HepG2 (cell line): ENCODE data around the gene TLE1. TPM values are rescaled to one million over a fixed set of nuclear protein-coding genes. Genes with fewer than 3 reads are reported as not detected.

Experiments
- ATAC-seq: fragments of 200-7000 bp; cut with Tn5 transposase; 3 replicates; pipeline ENCODE4 v1.9.1; 2020; ENCODE audit warnings: mild to moderate bottlenecking, moderate library complexity
- BruUV-seq: library from RNA; stranded (reverse); fragments of 400-500 nt; replicated peaks from 2 replicates; lab custom pipeline; 2021; lab: Mats Ljungman, UMichigan
- CTCF ChIA-PET: fragments of 300-600 bp; formaldehyde crosslinking; extraction: SDS; loops from one replicate; lab custom pipeline; 2021; ENCODE audit warnings: low total read pairs, inconsistent platforms, low intra/inter-chr PET ratio; lab: Yijun Ruan, JAX
- POLR2A ChIA-PET: fragments of 350-600 bp; sonication (Branson Sonifier 250); formaldehyde crosslinking; loops from one replicate; lab custom pipeline; 2020; ENCODE audit warnings: antibody characterized with exemption, inconsistent platforms; lab: Yijun Ruan, JAX
- DNase-seq: peaks from one replicate; pipeline ENCODE4 v3.0.0-alpha.2; 2015; ENCODE audit warnings: low spot score
- FAIRE-seq: peaks from 3 replicates; lab custom pipeline; 2011; peaks lifted over from hg19 to GRCh38; lab: Jason Lieb, UNC
- H2AFZ ChIP-seq: one replicate; pipeline ENCODE4 v1.6.1; 2011; ENCODE audit warnings: low read length, inconsistent platforms
- H3K27ac ChIP-seq: fragments of 300-600 bp; 3 replicates; pipeline ENCODE4 v1.8.0; 2011; ENCODE audit warnings: mixed run types, mild to moderate bottlenecking, mixed read lengths, low read length, inconsistent platforms; ENCODE audit not compliant: insufficient read depth; ENCODE audit errors: extremely low read length
- H3K27me3 ChIP-seq, 2 experiments: fragments of 200-600 bp in 1 of 2; 2 replicates in 1 of 2; 3 replicates in 1 of 2; pipeline versions ENCODE4 v1.6.0 to v1.8.0; 2011; ENCODE audit warnings: low read length in 2 of 2, mild to moderate bottlenecking in 2 of 2, moderate library complexity in 2 of 2, inconsistent platforms in 1 of 2; ENCODE audit not compliant: insufficient read depth in 2 of 2, control insufficient read depth in 1 of 2
- H3K36me3 ChIP-seq, 2 experiments: fragments of 200-600 bp in 1 of 2; replicated peaks in 1 of 2; 2 replicates in 1 of 2; 3 replicates in 1 of 2; pipeline versions ENCODE4 v1.5.1 to v1.8.0; 2011; ENCODE audit warnings: low read length in 2 of 2, inconsistent platforms in 1 of 2; ENCODE audit not compliant: insufficient read depth in 2 of 2, control insufficient read depth in 1 of 2
- H3K4me1 ChIP-seq: 2 replicates; pipeline ENCODE4 v1.5.1; 2012; ENCODE audit warnings: low read length, inconsistent platforms; ENCODE audit not compliant: insufficient read depth
- H3K4me2 ChIP-seq: 2 replicates; pipeline ENCODE4 v1.6.0; 2011; ENCODE audit warnings: low read depth, low read length, inconsistent platforms
- H3K4me3 ChIP-seq, 3 experiments: fragments of 200-600 bp in 1 of 3; sonication (generic), shearing (Covaris generic) in 1 of 3; replicated peaks in 1 of 3; 2 replicates each; pipeline ENCODE4 v1.5.1; 2011 to 2016; ENCODE audit warnings: low read length in 3 of 3, inconsistent platforms in 2 of 3, low read depth in 2 of 3, mild to moderate bottlenecking in 2 of 3, control low read depth in 1 of 3, mixed read lengths in 1 of 3; ENCODE audit not compliant: insufficient read depth in 1 of 3
- H3K79me2 ChIP-seq: one replicate; pipeline ENCODE4 v1.6.1; 2011; ENCODE audit warnings: low read length, inconsistent platforms; ENCODE audit not compliant: insufficient read depth
- H3K9ac ChIP-seq: 2 replicates; pipeline ENCODE4 v1.6.0; 2011; ENCODE audit warnings: mild to moderate bottlenecking, low read depth, low read length, inconsistent platforms; ENCODE audit not compliant: insufficient read depth
- H3K9me3 ChIP-seq: 2 replicates; pipeline ENCODE4 v1.5.1; 2012; ENCODE audit warnings: mild to moderate bottlenecking, low read length
- H4K20me1 ChIP-seq: 2 replicates; pipeline ENCODE4 v1.6.0; 2011; ENCODE audit warnings: inconsistent platforms, mild to moderate bottlenecking, low read length, moderate library complexity; ENCODE audit not compliant: insufficient read depth
- NFE2 ChIP-seq: sonication (generic); formaldehyde crosslinking; IDR thresholded peaks from 2 replicates; pipeline ENCODE4 v1.4.0; 2020; ENCODE audit warnings: missing genetic modification reagents
- ZBTB46 ChIP-seq: sonication (generic); formaldehyde crosslinking; IDR thresholded peaks from 2 replicates; pipeline ENCODE4 v1.4.0; 2020; ENCODE audit warnings: mild to moderate bottlenecking, missing genetic modification reagents, borderline replicate concordance
- ZC3H13 ChIP-seq: sonication (generic); formaldehyde crosslinking; IDR thresholded peaks from 2 replicates; pipeline ENCODE4 v1.8.1; 2023; ENCODE audit warnings: mild to moderate bottlenecking, missing genetic modification reagents, moderate library complexity
- ZNF136 ChIP-seq: sonication (generic); formaldehyde crosslinking; IDR thresholded peaks from 2 replicates; pipeline ENCODE4 v1.8.1; 2022; ENCODE audit warnings: low read depth, mild to moderate bottlenecking, moderate library complexity, missing genetic modification reagents
- ZNF207 ChIP-seq: fragments of 450-650 bp; IDR thresholded peaks from 2 replicates; pipeline ENCODE4 v1.6.1; 2016; ENCODE audit warnings: antibody characterized with exemption, borderline replicate concordance
- ZNF232 ChIP-seq: sonication (generic); formaldehyde crosslinking; IDR thresholded peaks from 2 replicates; pipeline ENCODE4 v1.4.0; 2020; ENCODE audit warnings: missing genetic modification reagents, borderline replicate concordance
- ZNF235 ChIP-seq: sonication (generic); formaldehyde crosslinking; IDR thresholded peaks from 2 replicates; pipeline ENCODE4 v1.8.1; 2023; ENCODE audit warnings: mild to moderate bottlenecking, missing genetic modification reagents, borderline replicate concordance
- ZNF260 ChIP-seq: sonication (generic); formaldehyde crosslinking; IDR thresholded peaks from 2 replicates; pipeline ENCODE4 v1.4.0; 2020; ENCODE audit warnings: missing genetic modification reagents, low read depth, mild to moderate bottlenecking, borderline replicate concordance
- ZNF280D ChIP-seq: sonication (generic); formaldehyde crosslinking; IDR thresholded peaks from 2 replicates; pipeline ENCODE4 v1.5.1; 2020; ENCODE audit warnings: mild to moderate bottlenecking, missing genetic modification reagents
- ZNF501 ChIP-seq: sonication (generic); formaldehyde crosslinking; IDR thresholded peaks from 2 replicates; pipeline ENCODE4 v1.5.1; 2020; ENCODE audit warnings: mild to moderate bottlenecking, moderate library complexity, missing genetic modification reagents
- ZNF570 ChIP-seq: sonication (generic); formaldehyde crosslinking; IDR thresholded peaks from 2 replicates; pipeline ENCODE4 v1.4.0; 2020; ENCODE audit warnings: mild to moderate bottlenecking, missing genetic modification reagents, borderline replicate concordance
- ZNF709 ChIP-seq: sonication (generic); formaldehyde crosslinking; IDR thresholded peaks from 2 replicates; pipeline ENCODE4 v1.5.0; 2020; ENCODE audit warnings: mild to moderate bottlenecking, missing genetic modification reagents
- ZNF780A ChIP-seq: sonication (generic); formaldehyde crosslinking; IDR thresholded peaks from 2 replicates; pipeline ENCODE4 v1.8.0; 2022; ENCODE audit warnings: mild to moderate bottlenecking, missing genetic modification reagents, moderate library complexity
- ZNF839 ChIP-seq: sonication (generic); formaldehyde crosslinking; IDR thresholded peaks from 2 replicates; pipeline ENCODE4 v1.4.0; 2020; ENCODE audit warnings: missing genetic modification reagents, mild to moderate bottlenecking, borderline replicate concordance
- WGBS: methylation state at CpG from one replicate; pipeline ENCODE4 v1.1.6; 2017; ENCODE audit warnings: low lambda C conversion rate; 5-methylcytosine and 5-hydroxymethylcytosine counted together
- in situ Hi-C: cut with HindIII; loops from 2 replicates; pipeline ENCODE4 v1.10.0; 2017; ENCODE audit warnings: low pct_unique_long_range_greater_than_20kb; ENCODE audit not compliant: extremely low pct_ligation_motif_present
- intact Hi-C: fragments of 100-400 bp; cut with micrococcal nuclease; formaldehyde crosslinking; loops from one replicate; pipeline ENCODE4 v1.10.0; 2022; ENCODE audit not compliant: unreplicated experiment
- polyA plus RNA-seq, 8 experiments: library from polyadenylated mRNA; depleted of rRNA in 3 of 8; stranded (reverse) in 7 of 8; unstranded in 1 of 8; fragments of >200 nt; fragmentation: Illumina TruSeq in 4 of 8; extraction: Trizol in 4 of 8; gene quantifications; 2 replicates each; pipeline versions ENCODE4 v1.2.1 to v1.2.3, GENCODE V29; 2011 to 2016; ENCODE audit warnings: low read depth in 4 of 8, missing spikeins in 1 of 8, mixed read lengths in 1 of 8; ENCODE audit not compliant: insufficient read depth in 1 of 8
- total RNA-seq, 5 experiments: library from RNA; depleted of rRNA; stranded (reverse); fragments of >200 nt; fragmentation: Illumina TruSeq; extraction: Trizol; gene quantifications; 2 replicates each; pipeline ENCODE4 v1.2.3, GENCODE V29; 2016; ENCODE audit warnings: low read depth in 1 of 5

The TLE1 gene
- total and polyA plus RNA-seq, 2 of the 13 experiments (the other 11 are each of a cell fraction or from before 2014, with no cell fraction given): 35.9 to 109 TPM

- Histone ChIP-seq H4K20me1 (no peaks in the 10 kb centered on the region), H3K9me3 (no peaks in the 10 kb centered on the region), H3K4me3 (no peak overlapping the region), H3K79me2 (no peaks in the 10 kb centered on the region), H3K27me3 (no peaks in the 10 kb centered on the region), H3K27ac (no peak overlapping the region), H3K36me3 (peaks cover 11 to 58% of the 10 kb centered on the region in 2 experiments), H3K4me1 (0 out of 2 replicates have a peak, but pooled peaks cover 7% of the 10 kb centered on the region), H3K9ac (no peak overlapping the region), H2AFZ (no peak overlapping the region), H3K4me2 (no peak overlapping the region)
- FAIRE-seq (no peak), ATAC-seq (no peak), DNase-seq (no peak)
- TF ChIP-seq ZNF780A (CRISPR knock-in tag) (no peak), ZNF235 (CRISPR knock-in tag) (no peak)
- BruUV-seq: no TSS peak
- CTCF ChIA-PET: no interaction called here
- intact Hi-C loops: no loop called here
- 96% methylated on average over 10 of the region's 11 CpGs for WGBS
- in situ Hi-C loops: no loop called here
- POLR2A ChIA-PET: no interaction called here
These were observed 67.5 kb downstream of the TLE1 start for GRCh38 chr9:81621785-81622259.

GRCh38 chr9:81621118-81621517 is 68.2 kb downstream of the TLE1 start:
- no peaks in the 10 kb centered on the region for H4K20me1 ChIP-seq
- no peaks in the 10 kb centered on the region for H3K79me2 ChIP-seq
- DNase-seq: no peak
- H3K27me3 ChIP-seq: no peaks in the 10 kb centered on the region
- ChIA-PET CTCF (no interaction called here), POLR2A (no interaction called here)
- no peak overlapping the region for H2AFZ ChIP-seq
- 0 out of 2 replicates have a peak, but pooled peaks cover 2% of the 10 kb centered on the region for H3K4me1 ChIP-seq
- in situ Hi-C loops: no loop called here
- no peak for FAIRE-seq
- intact Hi-C loops: no loop called here
- peaks cover 11 to 60% of the 10 kb centered on the region in 2 experiments for H3K36me3 ChIP-seq
- H3K9ac ChIP-seq: no peak overlapping the region
- H3K9me3 ChIP-seq: no peaks in the 10 kb centered on the region
- no peak for ATAC-seq
- no TSS peak for BruUV-seq
- H3K4me2 ChIP-seq: no peak overlapping the region
- WGBS: 92% methylated on average over 2 of the region's 2 CpGs
- no peak overlapping the region for H3K4me3 ChIP-seq
- no peak overlapping the region for H3K27ac ChIP-seq
- TF ChIP-seq ZNF839 (no peak), ZNF207 (no peak), ZNF501 (no peak), ZC3H13 (CRISPR knock-in tag) (no peak), ZNF709 (CRISPR knock-in tag) (no peak), ZNF136 (CRISPR knock-in tag) (no peak), NFE2 (CRISPR knock-in tag) (no peak), ZNF260 (CRISPR knock-in tag) (no peak), ZBTB46 (CRISPR knock-in tag) (no peak), ZNF280D (CRISPR knock-in tag) (no peak), ZNF232 (CRISPR knock-in tag) (no peak), ZNF570 (CRISPR knock-in tag) (no peak)
